GM19397 (cell line): ENCODE measurements around the gene APBA2.

Experiments
- ATAC-seq: cut with Tn5 transposase; IDR thresholded peaks from one replicate; pipeline ENCODE4 v1.9.1; 2021; ENCODE audit warnings: mild to moderate bottlenecking, moderate library complexity; ENCODE audit not compliant: unreplicated experiment

Gene APBA2

GRCh38 chr15:28914046-28914445 is 28.3 kb downstream of the APBA2 start:
- ATAC-seq, result no peak

- ATAC-seq, result no peak
These were observed 28.8 kb downstream of the APBA2 start for GRCh38 chr15:28914483-28915023.

- ATAC-seq, result no peak
These were observed 29.5 kb downstream of the APBA2 start for GRCh38 chr15:28915041-28915810.

GRCh38 chr15:28915935-28916334 is 30.2 kb downstream of the APBA2 start:
- no peak for ATAC-seq

GRCh38 chr15:28917791-28918140 is 32.0 kb downstream of the APBA2 start:
- no peak for ATAC-seq

GRCh38 chr15:28918141-28918983 is 32.6 kb downstream of the APBA2 start:
- no peak for ATAC-seq

- ATAC-seq, result no peak
These were observed 33.4 kb downstream of the APBA2 start for GRCh38 chr15:28919201-28919635.

- no peak for ATAC-seq
These were observed 34.2 kb downstream of the APBA2 start for GRCh38 chr15:28919679-28920655.

GRCh38 chr15:28920781-28921331 is 35.1 kb downstream of the APBA2 start:
- no peak for ATAC-seq

GRCh38 chr15:28921336-28921735 is 35.6 kb downstream of the APBA2 start:
- no peak for ATAC-seq

GRCh38 chr15:28921919-28922706 is 36.3 kb downstream of the APBA2 start:
- ATAC-seq, result no peak

GRCh38 chr15:28922707-28923012 is 36.9 kb downstream of the APBA2 start:
- no peak for ATAC-seq

GRCh38 chr15:28923726-28924280 is 38.0 kb downstream of the APBA2 start:
- no peak for ATAC-seq

- ATAC-seq, result no peak
These were observed 41.3 kb downstream of the APBA2 start for GRCh38 chr15:28927043-28927442.

- no peak for ATAC-seq
These were observed 43.4 kb downstream of the APBA2 start for GRCh38 chr15:28929200-28929599.

GRCh38 chr15:28930011-28930410 is 44.2 kb downstream of the APBA2 start:
- no peak for ATAC-seq

- no peak for ATAC-seq
These were observed 44.9 kb downstream of the APBA2 start for GRCh38 chr15:28930476-28931291.

GRCh38 chr15:28931828-28932227 is 46.1 kb downstream of the APBA2 start:
- no peak for ATAC-seq

- ATAC-seq, result no peak
These were observed 46.6 kb downstream of the APBA2 start for GRCh38 chr15:28932361-28932760.
